Activated CD4-positive, alpha-beta memory T cell treated with anti-CD3 and anti-CD28 coated beads, Interleukin-2, amount 10 ng/mL, durations not matched to agents 7 days and 5 days (primary cell): ENCODE data around the gene PREPL. TPM values are rescaled to one million over a fixed set of nuclear protein-coding genes. Genes with fewer than 3 reads are reported as not detected.
"Not testable (repeated sequence)": the region's sequence is repeated elsewhere in the genome, so short reads cannot be mapped to it uniquely, and the experiment has no call there.

ENCODE experiments used
- CTCF ChIA-PET: fragments of 350-600 bp; sonication (Branson Sonifier 250); formaldehyde crosslinking; loops from one replicate; lab custom pipeline; 2021; ENCODE audit warnings: antibody characterized with exemption, inconsistent platforms; lab: Charles Lee
- POLR2A ChIA-PET: fragments of 350-600 bp; sonication (Branson Sonifier 250); formaldehyde crosslinking; loops from one replicate; lab custom pipeline; 2021; ENCODE audit warnings: antibody characterized with exemption; lab: Charles Lee
- DNase-seq: peaks from one replicate; pipeline ENCODE4 v3.0.0-alpha.2; 2020
- H3K27ac Mint-ChIP-seq: one replicate; pipeline ENCODE4 v1.8.0; 2021; ENCODE audit warnings: mild to moderate bottlenecking, mixed read lengths
- H3K27me3 Mint-ChIP-seq: one replicate; pipeline ENCODE4 v1.8.0; 2021; ENCODE audit warnings: mixed read lengths
- H3K36me3 Mint-ChIP-seq: one replicate; pipeline ENCODE4 v1.8.0; 2021; ENCODE audit warnings: low read depth, mixed read lengths
- H3K4me1 Mint-ChIP-seq: one replicate; pipeline ENCODE4 v1.8.0; 2021; ENCODE audit warnings: mixed read lengths
- H3K4me3 Mint-ChIP-seq: one replicate; pipeline ENCODE4 v1.8.0; 2021; ENCODE audit warnings: mild to moderate bottlenecking, mixed read lengths
- H3K9me3 Mint-ChIP-seq: one replicate; pipeline ENCODE4 v1.8.0; 2021; ENCODE audit warnings: mixed read lengths
- total RNA-seq, 2 experiments: library from RNA; stranded (reverse); gene quantifications; one replicate each; pipeline ENCODE4 v1.2.3, GENCODE V29; 2021

PREPL gene
- total RNA-seq, 2 experiments from 2014 or later: 20.2 to 21.7 TPM

DNA sequence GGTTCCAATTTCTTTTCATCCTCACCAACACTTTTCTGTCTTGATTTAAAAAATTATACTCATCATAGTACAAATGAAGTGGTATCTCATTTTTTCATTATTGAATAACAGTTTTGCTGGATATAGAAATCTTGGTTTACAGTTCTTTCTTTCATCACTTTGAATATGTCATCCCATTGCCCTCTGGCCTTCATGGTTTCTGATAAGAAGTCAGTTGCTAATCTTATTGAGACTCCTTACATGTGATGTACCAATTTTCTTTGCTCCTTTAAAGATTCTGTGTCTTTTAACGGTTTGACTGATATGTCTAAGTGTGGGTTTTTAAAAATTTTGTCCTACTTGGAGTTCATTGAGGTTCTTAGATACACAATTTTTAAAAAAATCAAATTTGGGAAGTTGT is 51.0 kb downstream of the PREPL start:
- DNase-seq: no peak
- ChIA-PET POLR2A (no interaction called here), CTCF (interaction anchor here (0.7 kb wide), 1 partner anchor 82 kb away, joined by 3 read pairs; no protein-coding TSS in a partner anchor)
- peaks cover 39% of the 10 kb centered on the region for H3K36me3 Mint-ChIP-seq
- H3K27me3 Mint-ChIP-seq: no peaks in the 10 kb centered on the region
- no peak overlapping the region for H3K4me3 Mint-ChIP-seq
- H3K9me3 Mint-ChIP-seq: peaks cover 19% of the 10 kb centered on the region
- no peaks in the 10 kb centered on the region for H3K4me1 Mint-ChIP-seq
- H3K27ac Mint-ChIP-seq: no peak overlapping the region

DNA sequence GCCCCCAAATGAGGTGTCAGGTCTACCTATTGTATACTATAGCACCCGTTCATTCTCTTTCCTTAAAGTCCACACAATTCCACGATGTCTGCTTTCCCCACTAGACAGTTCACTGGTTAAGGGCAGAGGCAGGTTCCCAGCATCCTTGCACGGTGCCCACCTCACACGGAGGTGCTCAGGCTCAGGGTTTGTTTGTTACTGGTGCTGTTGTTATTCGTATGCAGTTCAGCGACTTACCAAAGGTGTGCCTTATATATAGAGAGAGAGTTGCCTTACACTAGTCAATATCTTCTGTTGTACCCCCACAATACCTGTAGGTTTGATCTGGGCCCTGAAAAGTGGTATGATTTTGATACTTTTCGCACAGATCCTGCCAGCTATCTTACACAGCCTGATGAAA is 55.4 kb downstream of the PREPL start:
- ChIA-PET CTCF (interaction anchor here (0.6 to 1.3 kb wide), 3 partner anchors 10 to 218 kb away, joined by 3 read pairs; no protein-coding TSS in a partner anchor), POLR2A (interaction anchor here (0.7 kb wide), 1 partner anchor 20 kb away, joined by 3 read pairs; no protein-coding TSS in a partner anchor)
- no peaks in the 10 kb centered on the region for H3K27me3 Mint-ChIP-seq
- no peaks in the 10 kb centered on the region for H3K4me1 Mint-ChIP-seq
- DNase-seq: no peak
- H3K9me3 Mint-ChIP-seq: peaks cover 11% of the 10 kb centered on the region
- peaks cover 9% of the 10 kb centered on the region for H3K36me3 Mint-ChIP-seq
- H3K27ac Mint-ChIP-seq: no peak overlapping the region
- H3K4me3 Mint-ChIP-seq: no peak overlapping the region

DNA sequence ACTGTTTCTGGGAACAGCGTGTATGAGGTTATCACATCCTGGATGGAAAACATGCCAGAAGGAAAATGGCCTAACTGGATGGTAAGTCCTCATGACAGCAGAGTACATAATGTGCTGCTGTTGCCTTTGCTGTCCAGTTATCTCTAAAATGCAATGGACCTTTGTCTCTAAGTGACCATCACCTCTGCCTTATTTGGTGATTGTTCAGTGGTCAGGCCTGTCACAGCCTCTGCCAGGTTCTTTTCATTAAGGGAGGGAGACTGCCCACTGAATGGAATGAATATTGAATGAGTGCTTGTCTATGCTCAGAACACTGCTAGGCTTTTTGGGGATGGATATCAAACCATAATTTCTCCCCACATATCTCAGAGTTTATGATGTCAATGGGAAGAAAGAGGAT is 57.0 kb downstream of the PREPL start:
- POLR2A ChIA-PET: no interaction called here
- H3K27me3 Mint-ChIP-seq: peaks cover 1% of the 10 kb centered on the region
- peaks cover 3% of the 10 kb centered on the region for H3K36me3 Mint-ChIP-seq
- no peaks in the 10 kb centered on the region for H3K4me1 Mint-ChIP-seq
- H3K27ac Mint-ChIP-seq: no peak overlapping the region
- CTCF ChIA-PET: no interaction called here
- H3K4me3 Mint-ChIP-seq: no peak overlapping the region
- no peak for DNase-seq
- H3K9me3 Mint-ChIP-seq: peaks cover 3% of the 10 kb centered on the region

DNA sequence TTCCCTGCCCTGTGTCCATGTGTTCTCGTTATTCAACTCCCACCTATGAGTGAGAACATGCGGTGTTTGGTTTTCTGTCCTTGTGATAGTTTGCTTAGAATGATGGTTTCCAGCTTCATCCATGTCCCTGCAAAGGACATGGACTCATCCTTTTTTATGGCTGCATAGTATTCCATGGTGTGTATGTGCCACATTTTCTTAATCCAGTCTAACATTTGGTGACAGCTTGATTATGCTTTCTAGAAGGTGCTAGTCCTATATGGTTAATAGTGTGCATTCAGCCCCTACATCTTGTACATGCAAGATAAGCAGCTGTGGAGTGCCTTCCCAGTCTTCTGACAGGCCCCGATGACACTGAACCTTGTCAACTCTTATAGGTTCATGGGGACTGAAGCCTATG is 57.5 kb downstream of the PREPL start:
- H3K4me1 Mint-ChIP-seq, H3K27ac Mint-ChIP-seq, H3K27me3 Mint-ChIP-seq, DNase-seq, CTCF ChIA-PET, POLR2A ChIA-PET, H3K36me3 Mint-ChIP-seq, H3K9me3 Mint-ChIP-seq, H3K4me3 Mint-ChIP-seq: not testable (repeated sequence)

DNA sequence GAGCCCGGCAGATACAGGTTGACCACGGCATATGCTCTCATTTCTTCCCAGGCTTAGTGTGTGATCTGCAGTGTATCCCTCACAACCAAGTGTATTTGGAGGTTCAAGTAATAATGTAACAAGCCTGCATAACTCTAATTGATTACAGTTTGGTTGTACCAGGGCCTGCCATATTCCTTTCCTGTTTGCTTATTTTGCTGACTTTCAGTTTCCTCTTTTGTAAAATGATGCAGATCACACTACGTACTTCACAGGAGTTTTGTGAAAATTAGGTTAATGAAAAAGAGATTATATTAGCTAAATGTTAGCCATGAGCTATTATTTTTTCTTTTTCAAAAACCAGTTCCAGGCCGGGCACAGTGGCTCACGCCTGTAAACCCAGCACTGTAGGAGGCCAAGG is 60.2 kb downstream of the PREPL start:
- Mint-ChIP-seq H3K27me3 (peaks cover 1% of the 10 kb centered on the region), H3K4me1 (peaks cover 12% of the 10 kb centered on the region), H3K9me3 (no peaks in the 10 kb centered on the region), H3K27ac (no peak overlapping the region), H3K36me3 (no peaks in the 10 kb centered on the region), H3K4me3 (no peak overlapping the region)
- no peak for DNase-seq
- ChIA-PET POLR2A (no interaction called here), CTCF (interaction anchor here (0.6 kb wide), 1 partner anchor 29 kb away, joined by 3 read pairs; no protein-coding TSS in a partner anchor)

DNA sequence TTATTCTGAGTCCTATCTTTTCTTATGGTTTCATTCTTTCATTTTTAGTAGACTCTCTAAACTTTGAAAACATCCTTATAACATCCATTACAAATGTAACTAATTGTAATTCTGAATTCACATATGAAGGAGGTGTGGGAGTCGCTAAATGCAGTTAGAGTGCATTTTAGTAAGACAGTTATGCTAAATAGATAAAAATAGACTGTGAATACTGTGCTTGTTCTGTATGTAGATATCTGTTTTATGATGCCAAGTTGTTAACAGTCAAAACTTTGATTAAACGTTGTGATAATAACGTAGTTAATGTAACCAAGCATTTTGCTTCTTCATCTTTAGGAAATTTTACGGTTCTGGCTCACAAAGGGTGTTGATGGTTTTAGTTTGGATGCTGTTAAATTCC is 61.7 kb downstream of the PREPL start:
- Mint-ChIP-seq H3K9me3 (no peaks in the 10 kb centered on the region), H3K4me3 (no peak overlapping the region), H3K27ac (no peak overlapping the region), H3K36me3 (no peaks in the 10 kb centered on the region), H3K4me1 (peaks cover 13% of the 10 kb centered on the region), H3K27me3 (peaks cover 1% of the 10 kb centered on the region)
- ChIA-PET CTCF (no interaction called here), POLR2A (no interaction called here)
- DNase-seq: no peak

DNA sequence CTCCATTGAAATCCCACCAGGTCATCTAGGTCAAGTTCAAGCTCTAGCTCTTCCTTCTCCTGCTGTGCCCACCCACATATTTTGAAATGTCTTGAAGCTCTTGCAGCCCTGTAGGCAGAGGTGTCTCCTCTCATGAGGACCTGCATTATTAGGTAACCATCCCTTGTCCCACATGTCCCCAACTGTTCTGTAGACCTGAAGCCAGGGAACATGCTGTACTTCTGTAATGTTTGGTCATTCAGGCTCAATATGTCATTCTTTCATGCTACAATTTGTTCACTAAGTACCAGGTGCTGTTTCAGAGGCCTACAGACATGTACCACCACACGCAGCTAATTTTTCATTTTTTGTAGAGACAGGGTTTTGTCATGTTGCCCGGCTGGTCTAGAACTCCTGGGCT is 63.9 kb downstream of the PREPL start:
- DNase-seq: no peak
- Mint-ChIP-seq H3K4me3 (no peak overlapping the region), H3K9me3 (no peaks in the 10 kb centered on the region), H3K36me3 (no peaks in the 10 kb centered on the region), H3K27me3 (peaks cover 3% of the 10 kb centered on the region), H3K27ac (no peak overlapping the region), H3K4me1 (peaks cover 13% of the 10 kb centered on the region)
- CTCF ChIA-PET: no interaction called here
- POLR2A ChIA-PET: no interaction called here

DNA sequence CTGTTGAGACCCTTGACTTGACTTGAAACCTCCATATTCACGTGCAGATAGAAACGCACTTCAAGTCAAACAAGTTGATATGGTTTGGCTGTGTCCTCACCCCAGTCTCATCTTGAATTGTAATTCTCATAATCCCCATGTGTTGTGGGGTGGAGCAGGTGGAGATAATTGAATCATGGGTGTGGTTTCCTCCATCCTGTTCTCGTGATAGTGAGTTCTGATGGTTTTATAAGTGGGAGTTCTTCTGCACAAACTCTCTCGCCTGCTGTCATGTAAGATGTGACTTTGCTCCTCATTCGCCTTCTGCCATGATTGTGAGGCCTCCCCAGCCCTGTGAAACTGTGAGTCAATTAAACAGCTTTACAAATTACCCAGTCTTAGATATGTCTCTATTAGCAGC is 64.6 kb downstream of the PREPL start:
- POLR2A ChIA-PET: no interaction called here
- Mint-ChIP-seq H3K4me1 (peaks cover 13% of the 10 kb centered on the region), H3K27me3 (peaks cover 5% of the 10 kb centered on the region), H3K36me3 (no peaks in the 10 kb centered on the region), H3K27ac (no peak overlapping the region), H3K9me3 (no peaks in the 10 kb centered on the region), H3K4me3 (no peak overlapping the region)
- no peak for DNase-seq
- CTCF ChIA-PET: interaction anchor here (0.5 to 1.5 kb wide), 5 partner anchors 10 to 183 kb away, joined by 3 to 5 read pairs (median 3); no protein-coding TSS in a partner anchor

DNA sequence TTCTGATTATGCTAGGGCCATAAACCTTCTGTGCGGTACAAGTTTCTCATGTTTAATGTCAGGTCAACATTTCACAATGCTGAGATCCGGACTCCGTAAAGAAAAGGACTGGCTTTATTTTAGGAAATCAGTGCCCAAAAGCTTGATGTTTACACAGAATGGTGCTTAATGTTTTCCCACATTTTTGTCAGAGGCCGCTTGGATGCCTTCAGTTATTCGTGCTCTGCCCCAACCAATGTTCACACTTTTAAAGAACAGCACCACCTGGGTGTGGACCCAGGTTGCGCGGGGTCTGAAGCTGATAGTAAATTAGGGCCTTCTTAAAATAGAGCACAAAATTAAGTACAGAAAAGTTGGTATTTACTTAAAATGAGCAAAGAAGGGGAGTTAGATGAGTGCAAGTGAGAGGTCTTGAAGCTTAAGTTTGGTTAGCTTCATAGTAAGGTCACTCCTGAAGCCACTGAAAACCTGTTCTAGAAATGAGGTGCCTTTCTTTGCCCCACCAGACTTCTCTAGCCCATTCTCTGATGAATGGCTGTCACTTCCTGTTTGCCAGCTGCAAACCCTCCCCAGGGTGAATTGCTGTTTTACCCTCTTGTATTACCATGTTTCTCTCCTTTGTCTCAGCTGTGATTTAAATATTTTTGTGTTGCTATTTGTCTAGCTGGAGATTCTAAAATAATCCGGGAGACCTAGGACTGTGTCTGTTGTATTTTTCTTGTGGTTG is 65.5 kb downstream of the PREPL start:
- ChIA-PET POLR2A (no interaction called here), CTCF (interaction anchor here (0.5 to 1.5 kb wide), 7 partner anchors 11 to 379 kb away, joined by 3 to 5 read pairs (median 3); no protein-coding TSS in a partner anchor)
- H3K27me3 Mint-ChIP-seq: peaks cover 8% of the 10 kb centered on the region
- no peak overlapping the region for H3K27ac Mint-ChIP-seq
- no peaks in the 10 kb centered on the region for H3K9me3 Mint-ChIP-seq
- peaks cover 13% of the 10 kb centered on the region for H3K4me1 Mint-ChIP-seq
- no peak overlapping the region for H3K4me3 Mint-ChIP-seq
- no peaks in the 10 kb centered on the region for H3K36me3 Mint-ChIP-seq
- DNase-seq: no peak

DNA sequence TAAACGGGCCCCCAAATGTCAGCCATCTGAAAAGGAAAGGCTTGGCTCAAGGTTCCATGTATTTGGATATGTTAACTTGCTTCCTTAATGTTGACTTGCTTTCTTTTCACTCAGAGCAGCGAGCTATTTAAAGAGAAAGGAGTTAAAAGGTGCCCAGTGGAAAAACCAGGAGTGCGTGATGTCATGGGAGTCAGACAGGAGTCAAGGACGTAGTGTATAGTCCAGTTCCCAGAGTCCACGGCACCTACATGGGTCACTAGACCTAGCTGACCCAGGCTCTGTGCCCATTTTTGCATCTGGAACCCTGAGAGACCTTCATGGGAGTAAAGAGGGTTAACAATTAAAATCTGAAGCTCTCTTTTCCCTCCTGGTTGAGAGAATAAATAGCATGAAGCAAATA is 66.2 kb downstream of the PREPL start:
- H3K27ac Mint-ChIP-seq: no peak overlapping the region
- peaks cover 7% of the 10 kb centered on the region for H3K27me3 Mint-ChIP-seq
- peaks cover 13% of the 10 kb centered on the region for H3K4me1 Mint-ChIP-seq
- no peaks in the 10 kb centered on the region for H3K36me3 Mint-ChIP-seq
- POLR2A ChIA-PET: no interaction called here
- H3K4me3 Mint-ChIP-seq: no peak overlapping the region
- H3K9me3 Mint-ChIP-seq: no peaks in the 10 kb centered on the region
- no peak for DNase-seq
- CTCF ChIA-PET: interaction anchor here (0.5 to 1.5 kb wide), 5 partner anchors 48 to 379 kb away, joined by 3 to 5 read pairs (median 4); no protein-coding TSS in a partner anchor

DNA sequence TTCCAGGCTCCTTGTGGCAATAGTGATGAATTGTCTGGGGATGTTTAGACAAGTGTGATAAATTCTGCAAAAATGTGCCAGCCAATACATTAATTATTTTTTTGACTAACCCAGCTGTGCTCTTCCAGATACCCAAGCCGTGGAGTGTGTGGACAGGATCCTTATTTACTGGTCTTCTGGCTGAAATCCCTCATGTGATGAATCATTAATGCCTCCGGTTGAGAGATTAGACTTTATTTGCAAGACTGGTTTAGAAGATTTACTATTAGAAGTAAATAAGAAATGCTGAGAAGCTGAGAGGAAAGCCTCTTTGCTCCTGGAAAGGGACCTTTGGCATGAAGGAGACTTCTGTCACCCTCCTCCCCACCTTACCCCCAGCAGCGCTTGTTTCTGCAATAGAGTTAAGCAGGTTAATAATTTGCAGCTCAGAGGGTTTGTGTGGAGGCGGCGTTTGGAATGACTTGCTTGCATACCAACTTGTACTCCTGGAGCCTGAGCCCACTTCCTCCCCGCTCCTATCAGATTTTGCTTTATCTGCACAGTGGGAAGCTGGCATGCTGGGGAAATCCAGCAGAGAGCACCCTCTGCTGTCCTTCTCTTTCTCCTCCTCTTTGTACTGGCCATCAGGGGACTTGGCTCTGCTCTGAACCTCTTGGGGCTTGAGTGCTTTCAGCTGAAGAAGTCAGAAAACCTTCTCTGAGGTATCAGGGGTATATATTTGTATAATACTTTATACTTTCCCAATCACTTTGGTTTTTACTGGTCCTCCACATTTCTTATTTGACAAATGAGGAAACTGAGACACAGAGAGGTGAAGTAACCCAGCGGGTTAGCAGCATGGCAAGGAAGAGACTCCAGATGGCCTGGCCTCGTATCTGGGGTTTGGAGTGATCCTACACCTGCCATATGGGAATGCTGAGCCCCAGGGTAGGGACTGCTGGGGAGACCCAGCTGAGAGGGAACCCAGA is 69.7 kb downstream of the PREPL start:
- no peaks in the 10 kb centered on the region for H3K9me3 Mint-ChIP-seq
- ChIA-PET CTCF (interaction anchor here (0.6 kb wide), 1 partner anchor 13 kb away, joined by 3 read pairs; no protein-coding TSS in a partner anchor), POLR2A (no interaction called here)
- no peaks in the 10 kb centered on the region for H3K36me3 Mint-ChIP-seq
- peaks cover 6% of the 10 kb centered on the region for H3K4me1 Mint-ChIP-seq
- H3K27ac Mint-ChIP-seq: no peak overlapping the region
- no peak for DNase-seq
- H3K27me3 Mint-ChIP-seq: peaks cover 11% of the 10 kb centered on the region
- H3K4me3 Mint-ChIP-seq: no peak overlapping the region

DNA sequence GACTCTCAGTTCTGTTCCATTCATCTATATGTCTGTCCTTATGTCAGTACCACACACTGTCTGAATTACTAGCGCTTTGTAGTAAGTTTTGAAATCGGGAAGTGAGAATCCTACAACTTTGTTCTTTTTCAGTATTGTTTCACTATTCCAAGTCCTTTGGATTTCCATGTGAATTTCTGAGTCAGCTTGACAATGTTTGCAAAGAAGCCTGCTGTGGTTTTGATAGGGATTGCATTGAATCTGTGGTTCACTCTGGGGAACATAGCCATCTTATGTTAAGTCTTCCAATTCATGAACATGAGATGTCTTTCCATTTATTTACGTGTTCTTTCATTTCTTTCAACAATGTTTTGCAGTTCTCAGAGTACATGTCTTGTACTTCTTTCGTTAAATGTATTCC is 71.0 kb downstream of the PREPL start:
- CTCF ChIA-PET: no interaction called here
- POLR2A ChIA-PET: no interaction called here
- H3K27ac Mint-ChIP-seq: no peak overlapping the region
- H3K36me3 Mint-ChIP-seq: no peaks in the 10 kb centered on the region
- no peaks in the 10 kb centered on the region for H3K4me1 Mint-ChIP-seq
- no peak overlapping the region for H3K4me3 Mint-ChIP-seq
- peaks cover 12% of the 10 kb centered on the region for H3K27me3 Mint-ChIP-seq
- no peaks in the 10 kb centered on the region for H3K9me3 Mint-ChIP-seq
- DNase-seq: no peak
